ENCODE data around the gene MED25. TPM values are rescaled to one million over a fixed set of nuclear protein-coding genes. Genes with fewer than 3 reads are reported as not detected.
A peak's percentile ranks its signal among the peaks of the same experiment; 100 is the strongest.
"Not testable (repeated sequence)": the region's sequence is repeated elsewhere in the genome, so short reads cannot be mapped to it uniquely, and the experiment has no call there.

MED25 gene
- total RNA-seq, 1 experiment from 2014 or later, result 17.8 TPM

DNA sequence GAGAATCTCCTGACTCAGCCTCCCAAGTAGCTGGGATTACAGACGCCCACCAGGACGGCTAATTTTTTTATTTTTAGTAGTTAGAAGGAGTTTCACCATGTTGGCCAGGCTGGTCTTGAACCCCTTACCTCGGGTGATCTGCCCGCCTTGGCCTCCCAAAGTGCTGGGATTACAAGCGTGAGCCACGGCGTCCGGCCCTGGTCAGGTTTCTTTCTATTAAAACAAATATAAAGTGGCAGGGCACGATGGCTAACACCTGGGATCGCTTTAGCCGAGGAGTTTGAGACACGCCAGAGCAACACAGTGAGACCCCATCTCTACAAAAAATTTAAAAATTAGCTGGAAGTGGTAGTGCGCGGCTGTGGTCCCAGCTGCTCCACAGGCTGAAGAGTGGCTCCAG, 1.5 kb upstream of the MED25 start:
- no peak for DNase-seq (ENCODE audit: low read depth)

DNA sequence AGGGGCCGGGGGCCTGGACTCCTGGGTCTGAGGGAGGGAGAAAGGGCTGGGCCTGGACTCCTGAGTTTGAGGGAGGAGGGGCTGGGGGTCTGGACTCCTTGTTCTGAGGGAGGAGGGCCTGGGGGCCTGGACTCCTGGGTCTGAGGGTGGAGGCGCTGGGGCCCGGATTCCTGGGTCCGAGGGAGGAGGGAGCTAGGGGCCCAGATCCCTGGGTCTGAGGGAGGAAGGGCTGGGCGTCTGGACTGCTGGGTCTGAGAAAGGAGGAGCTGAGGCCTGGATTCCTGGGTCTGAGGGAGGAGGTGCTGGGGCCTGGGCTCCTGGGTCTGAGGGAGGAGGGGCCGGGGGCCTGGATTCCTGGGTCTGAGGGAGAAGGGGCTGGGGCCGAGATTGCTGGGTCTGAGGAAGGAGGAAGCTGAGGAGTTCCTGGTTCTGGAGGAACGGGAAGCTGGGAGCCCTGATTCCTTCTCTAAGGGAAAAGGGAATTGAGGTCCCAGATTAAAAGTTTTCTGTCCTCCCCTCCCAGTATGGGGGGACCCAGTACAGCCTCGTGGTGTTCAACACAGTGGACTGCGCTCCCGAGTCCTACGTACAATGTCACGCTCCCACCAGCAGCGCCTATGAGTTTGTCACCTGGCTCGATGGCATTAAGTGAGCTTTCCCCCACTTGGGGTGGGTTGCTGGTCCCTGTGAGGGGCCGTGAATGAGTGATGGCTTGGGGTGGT, 721 bp downstream of the MED25 start:
- DNase-seq (ENCODE audit: low read depth), result no peak

DNA sequence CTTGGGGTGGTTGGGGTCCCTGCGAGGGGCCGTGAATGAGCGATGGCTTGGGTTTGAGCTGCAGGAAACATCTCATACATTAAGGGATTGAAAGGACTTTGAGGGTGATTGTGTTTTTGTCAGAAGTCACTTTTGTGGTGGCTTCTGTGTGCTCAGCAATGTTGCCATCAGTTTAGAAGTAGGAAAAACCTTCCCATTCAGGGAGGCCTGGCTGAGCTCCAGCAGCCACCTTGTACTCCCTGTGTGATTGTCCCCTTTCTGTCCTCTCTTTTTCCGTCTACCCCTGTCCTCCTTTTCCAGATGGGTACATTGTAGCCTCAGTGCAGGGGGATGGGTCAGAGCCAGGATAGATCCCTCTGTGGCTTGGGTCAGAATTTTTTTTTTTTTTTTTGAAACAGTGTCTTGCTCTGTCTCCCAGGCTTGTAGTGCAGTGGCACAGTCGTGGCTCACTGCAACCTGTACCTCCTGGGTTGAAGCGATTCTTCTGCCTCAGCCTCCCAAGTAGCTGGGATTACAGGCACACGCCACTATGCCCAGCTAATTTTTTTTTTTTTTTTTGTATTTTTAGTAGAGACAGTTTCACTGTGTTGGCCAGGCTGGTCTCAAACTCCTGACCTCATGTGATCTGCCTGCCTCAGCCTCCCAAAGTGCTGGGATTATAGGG, 1.5 kb downstream of the MED25 start:
- not testable (repeated sequence) for DNase-seq (ENCODE audit: low read depth)

- no peak for DNase-seq (ENCODE audit: low read depth)
Observed at GRCh38 chr19:49820125-49820524, 2.0 kb downstream of the MED25 start.

DNA sequence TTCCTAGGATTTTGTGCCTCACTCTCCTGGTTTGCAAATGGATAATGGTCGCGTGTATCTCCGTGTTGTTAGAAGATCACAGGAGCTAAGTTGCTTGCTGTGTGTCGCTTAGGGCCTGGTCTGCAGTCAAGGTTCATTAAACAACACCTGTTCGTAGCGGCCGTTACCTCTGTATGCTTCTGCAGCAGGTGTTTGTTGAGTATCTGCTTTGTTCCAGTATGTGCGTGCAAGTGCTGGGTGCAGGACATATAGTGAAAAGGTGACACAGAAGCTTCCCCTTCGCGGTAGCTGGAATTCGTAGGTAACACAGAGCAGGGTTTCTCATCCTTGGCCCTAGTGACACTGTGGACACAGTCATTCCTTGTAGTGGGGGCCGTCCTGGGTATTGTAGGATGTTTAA, 5.4 kb downstream of the MED25 start:
- DNase-seq (ENCODE audit: low read depth), result no peak

GRCh38 chr19:49824662-49825061, 6.6 kb downstream of the MED25 start:
- DNase-seq (ENCODE audit: low read depth), result no peak

- DNase-seq (ENCODE audit: low read depth), result no peak
Observed at GRCh38 chr19:49827034-49827433, 8.9 kb downstream of the MED25 start.

DNA sequence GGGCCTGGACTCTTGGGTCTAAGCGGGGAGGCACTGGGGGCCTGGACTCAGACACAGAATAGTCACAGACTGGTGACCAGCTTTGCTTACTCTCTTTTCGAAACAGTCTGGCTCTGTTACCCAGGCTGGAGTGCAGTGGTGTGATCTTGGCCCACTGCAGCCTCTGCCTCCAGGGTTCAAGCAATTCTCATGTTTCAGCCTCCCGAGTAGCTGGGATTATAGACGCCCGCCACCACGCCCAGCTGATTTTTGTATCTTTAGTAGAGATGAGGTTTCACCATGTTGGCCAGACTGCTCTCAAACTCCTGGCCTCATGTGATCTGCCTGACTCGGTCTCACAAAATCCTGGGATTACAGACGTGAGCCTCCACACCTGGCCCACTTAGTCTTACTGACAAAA, 11.1 kb downstream of the MED25 start:
- DNase-seq (ENCODE audit: low read depth), result no peak

- DNase-seq (ENCODE audit: low read depth), result no peak
Observed at GRCh38 chr19:49829721-49830120, 11.6 kb downstream of the MED25 start.

- no peak for DNase-seq (ENCODE audit: low read depth)
Observed at GRCh38 chr19:49830766-49831165, 12.7 kb downstream of the MED25 start.

- DNase-seq (ENCODE audit: low read depth), result no peak
Observed at GRCh38 chr19:49831592-49831991, 13.5 kb downstream of the MED25 start.

- DNase-seq (ENCODE audit: low read depth), result peak; percentile 51
Observed at GRCh38 chr19:49832556-49832955, 14.5 kb downstream of the MED25 start.

DNA sequence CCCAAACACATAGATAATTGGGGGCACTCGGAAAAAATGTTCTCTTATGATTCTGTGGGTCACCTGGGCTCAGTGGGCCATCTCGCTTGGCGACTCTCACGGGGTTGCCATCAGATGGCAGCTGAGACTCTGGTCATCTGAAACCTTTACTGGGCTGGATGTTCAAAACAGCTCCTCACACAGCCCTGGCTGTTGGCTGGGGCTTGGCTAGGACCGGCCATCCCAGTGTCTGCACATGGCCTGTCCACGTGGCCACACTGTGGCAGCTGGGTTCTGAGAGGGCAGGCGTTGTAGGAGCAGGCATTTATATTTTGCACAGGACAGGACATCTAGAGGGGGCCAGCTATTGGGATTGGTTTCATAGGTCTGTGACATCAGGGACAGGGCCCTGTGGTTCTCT, 15.5 kb downstream of the MED25 start:
- DNase-seq (ENCODE audit: low read depth), result no peak

- DNase-seq (ENCODE audit: low read depth), result no peak
Observed at GRCh38 chr19:49835562-49835961, 17.5 kb downstream of the MED25 start.

- no peak for DNase-seq (ENCODE audit: low read depth)
Observed at GRCh38 chr19:49836176-49837008, 18.3 kb downstream of the MED25 start.

DNA sequence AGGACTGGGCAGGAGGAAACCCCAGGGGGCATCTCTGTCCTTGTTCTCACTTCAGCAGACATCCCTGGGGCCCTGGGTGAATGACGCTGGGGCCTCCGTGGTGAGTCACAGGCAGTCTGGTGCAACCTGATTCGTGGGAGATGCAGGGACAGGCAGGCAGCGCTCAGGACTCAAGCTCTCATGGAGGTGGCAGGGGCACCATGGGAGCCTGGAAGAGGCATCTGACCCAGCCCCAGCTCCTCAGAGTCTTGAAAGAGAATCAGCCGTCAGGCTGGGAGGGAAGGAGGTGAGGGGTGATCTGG, 18.9 kb downstream of the MED25 start:
- DNase-seq (ENCODE audit: low read depth), result no peak

DNA sequence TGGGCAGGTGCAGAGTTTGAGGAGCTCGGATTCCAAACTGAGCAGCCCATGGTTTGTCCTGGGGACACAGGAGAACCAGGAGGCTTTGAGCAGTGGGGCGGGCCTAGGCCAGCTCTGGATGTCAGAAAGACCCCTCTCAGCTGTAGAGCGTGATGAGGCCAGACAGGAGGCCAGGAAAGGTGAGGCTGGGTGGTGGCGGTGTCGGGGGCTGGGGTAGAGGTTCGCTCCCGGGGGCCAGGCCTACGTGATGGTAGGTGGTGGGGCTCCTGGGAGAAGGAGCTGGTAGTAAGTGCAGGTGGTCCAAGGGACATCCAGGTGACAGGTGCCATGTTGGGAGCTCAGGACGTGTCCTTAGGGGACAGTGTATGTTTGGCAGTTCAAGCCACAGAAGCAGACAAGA, 19.3 kb downstream of the MED25 start:
- DNase-seq (ENCODE audit: low read depth), result no peak

DNA sequence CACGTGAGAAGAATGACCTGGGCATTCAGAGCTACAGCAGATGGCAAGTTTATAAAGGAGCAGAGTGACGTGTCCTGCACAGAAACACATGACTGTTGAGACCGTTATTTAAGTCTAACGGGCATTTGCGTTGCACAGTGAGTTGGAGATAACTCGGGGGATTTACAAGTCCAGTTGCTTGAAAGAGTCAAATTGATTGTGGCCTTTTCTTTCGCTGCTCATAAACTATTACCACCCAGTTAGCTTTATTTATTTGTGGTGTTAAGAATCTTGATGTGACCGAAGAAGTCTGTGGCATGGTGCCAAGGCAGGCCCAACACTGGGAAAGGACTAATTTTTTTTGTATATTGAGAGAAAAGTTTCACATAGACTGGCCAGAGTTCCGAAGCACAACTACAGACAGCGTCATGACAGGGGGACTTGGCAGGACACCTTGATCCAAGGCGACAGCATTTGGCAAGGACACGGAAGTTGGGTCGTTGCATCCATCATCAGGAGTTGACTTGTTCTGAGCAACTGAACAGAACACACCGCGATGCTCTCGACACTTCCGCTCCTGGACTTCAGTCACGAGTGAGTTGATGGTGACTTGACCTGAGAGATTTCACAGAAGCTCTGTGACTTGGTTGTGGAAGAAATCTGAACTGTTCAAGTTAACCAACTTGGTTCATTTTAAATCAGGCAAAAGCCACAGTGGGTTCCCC, 20.9 kb downstream of the MED25 start:
- DNase-seq (ENCODE audit: low read depth), result no peak

- DNase-seq (ENCODE audit: low read depth), result no peak
Observed at GRCh38 chr19:49839713-49840112, 21.6 kb downstream of the MED25 start.

DNA sequence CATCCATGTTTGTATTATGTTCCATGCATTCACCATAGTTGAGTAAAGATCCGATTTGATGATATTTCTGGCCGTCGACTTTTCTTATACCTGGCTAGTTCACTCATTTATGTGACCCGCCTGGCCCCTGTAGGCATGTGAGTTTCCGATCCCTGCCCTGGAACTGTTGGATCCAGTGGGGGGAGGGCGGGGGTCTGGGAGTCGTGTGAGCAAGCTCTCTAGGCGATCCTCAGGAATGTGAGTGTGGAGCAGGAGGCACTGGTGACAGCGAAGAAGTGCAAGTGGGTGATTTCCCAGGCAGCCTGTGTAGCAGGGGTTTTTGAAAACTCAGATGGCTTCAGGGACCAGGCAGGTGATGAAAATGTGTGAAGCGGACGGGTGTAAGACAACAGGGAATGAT, 22.2 kb downstream of the MED25 start:
- DNase-seq (ENCODE audit: low read depth), result no peak

DNA sequence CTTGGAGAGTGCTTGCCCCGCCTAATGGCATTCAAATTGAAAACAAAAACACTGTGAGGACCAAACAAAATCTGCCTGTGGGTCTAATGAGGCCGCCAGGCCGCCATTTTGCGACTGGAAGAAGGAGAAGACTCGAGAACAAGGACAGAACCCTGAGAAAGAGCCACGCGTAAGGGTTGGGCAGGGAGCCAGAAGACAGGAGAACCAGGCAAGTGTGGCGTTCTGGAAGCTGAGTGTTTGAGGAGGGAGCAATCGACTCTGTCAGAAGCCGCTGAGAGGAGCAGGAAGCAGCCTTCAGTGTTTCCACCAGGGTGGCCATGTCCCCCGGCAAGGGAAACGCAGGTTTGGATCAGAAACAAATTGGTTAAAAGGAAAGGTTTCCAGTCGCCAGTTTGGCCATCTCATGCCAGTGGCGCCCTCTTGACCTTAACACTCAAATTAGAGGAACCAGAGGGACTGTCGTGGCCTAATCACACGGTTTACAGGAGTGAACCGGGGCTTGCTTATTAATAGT, 22.7 kb downstream of the MED25 start:
- no peak for DNase-seq (ENCODE audit: low read depth)

DNA sequence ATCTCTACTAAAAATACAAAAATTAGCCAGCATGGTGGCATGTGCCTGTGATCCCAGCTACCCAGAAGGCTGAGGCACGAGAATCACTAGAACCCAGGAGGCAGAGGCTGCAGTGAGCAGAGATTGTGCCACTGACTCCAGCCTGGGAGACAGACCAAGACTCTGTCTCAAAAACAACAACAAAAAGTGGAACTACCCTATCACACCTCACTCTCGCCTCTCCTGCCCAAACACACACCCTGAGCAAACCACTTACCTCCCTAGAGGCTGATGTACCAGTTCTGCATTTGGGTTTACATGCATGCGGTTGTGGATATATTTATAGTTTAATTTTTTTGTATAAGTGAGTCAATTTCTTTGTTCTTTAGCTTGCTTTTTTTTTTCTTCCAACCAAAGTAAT, 25.2 kb downstream of the MED25 start:
- no peak for DNase-seq (ENCODE audit: low read depth)
